ENCODE measurements around the gene SDHB. TPM values are rescaled to one million over a fixed set of nuclear protein-coding genes. Genes with fewer than 3 reads are reported as not detected.
A peak's percentile ranks its signal among the peaks of the same experiment; 100 is the strongest.

The SDHB gene
- total RNA-seq: 165 and 183 TPM in 2 replicates
- polyA plus RNA-seq (2012): 109 TPM

- peak; percentile 98 for DNase-seq (ENCODE audit: low read depth)
These were observed at the start of gene SDHB for GRCh38 chr1:17053685-17054410. TSS of gene SDHB (minus strand) at chr1:17054032. CDS start at chr1:17054019, 13 bp downstream.

DNA sequence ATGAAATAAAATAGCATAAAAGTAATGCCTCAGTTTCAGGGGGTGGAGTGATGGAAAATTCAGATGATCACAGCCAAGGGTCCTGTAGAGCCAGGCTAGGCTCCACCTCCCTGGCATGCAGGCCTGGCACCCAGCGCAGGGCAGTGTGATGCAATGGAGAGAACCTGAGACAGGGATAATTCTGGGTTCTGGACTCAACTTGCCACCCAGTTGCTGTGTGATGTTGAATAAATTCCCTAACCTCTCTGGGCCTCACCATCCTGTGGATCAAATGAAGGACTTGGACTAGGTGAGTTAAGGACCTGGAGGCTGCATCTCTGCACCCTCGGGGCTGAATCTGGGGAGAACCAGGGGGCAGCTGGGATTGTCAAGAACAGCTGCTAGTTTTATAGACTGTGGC is 48.4 kb upstream of the SDHB start:
- no peak for DNase-seq (ENCODE audit: low read depth)

- DNase-seq (ENCODE audit: low read depth): no peak
These were observed 47.4 kb upstream of the SDHB start for GRCh38 chr1:17101261-17101660.

DNA sequence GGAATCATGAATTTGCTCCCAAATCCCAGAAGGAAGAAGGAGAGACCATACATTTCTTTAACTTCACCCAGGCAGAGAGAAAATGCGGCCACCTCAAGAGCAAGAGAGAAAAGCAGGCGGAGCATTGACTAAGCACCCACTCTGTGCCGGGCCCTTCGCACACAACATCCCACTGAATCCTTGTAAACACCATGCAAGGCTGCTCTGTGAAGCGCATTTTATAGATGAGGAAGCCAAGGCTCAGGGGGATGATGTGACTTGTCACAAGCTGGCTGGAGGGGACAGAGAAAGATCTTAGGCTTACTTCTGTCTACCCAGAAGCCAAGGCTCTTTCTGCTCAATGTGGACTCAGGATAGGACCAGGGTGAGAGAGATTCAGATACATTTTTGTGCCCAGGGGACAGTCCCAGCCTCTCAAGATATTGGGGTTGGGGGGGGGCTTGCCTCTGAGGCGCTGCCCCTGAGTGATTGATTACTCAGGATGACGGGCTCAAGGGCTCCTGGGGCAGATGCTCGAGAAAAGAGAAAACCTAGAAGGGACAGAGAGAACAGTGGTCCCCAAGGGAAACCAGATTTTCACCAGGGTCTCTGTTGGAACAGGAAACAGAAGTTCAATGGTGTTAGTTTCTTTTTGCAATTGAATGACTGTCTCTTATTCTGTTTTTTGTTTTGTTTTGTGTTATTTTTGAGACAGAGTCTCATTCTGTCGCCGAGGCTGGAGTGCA is 45.9 kb upstream of the SDHB start:
- no peak for DNase-seq (ENCODE audit: low read depth)

DNA sequence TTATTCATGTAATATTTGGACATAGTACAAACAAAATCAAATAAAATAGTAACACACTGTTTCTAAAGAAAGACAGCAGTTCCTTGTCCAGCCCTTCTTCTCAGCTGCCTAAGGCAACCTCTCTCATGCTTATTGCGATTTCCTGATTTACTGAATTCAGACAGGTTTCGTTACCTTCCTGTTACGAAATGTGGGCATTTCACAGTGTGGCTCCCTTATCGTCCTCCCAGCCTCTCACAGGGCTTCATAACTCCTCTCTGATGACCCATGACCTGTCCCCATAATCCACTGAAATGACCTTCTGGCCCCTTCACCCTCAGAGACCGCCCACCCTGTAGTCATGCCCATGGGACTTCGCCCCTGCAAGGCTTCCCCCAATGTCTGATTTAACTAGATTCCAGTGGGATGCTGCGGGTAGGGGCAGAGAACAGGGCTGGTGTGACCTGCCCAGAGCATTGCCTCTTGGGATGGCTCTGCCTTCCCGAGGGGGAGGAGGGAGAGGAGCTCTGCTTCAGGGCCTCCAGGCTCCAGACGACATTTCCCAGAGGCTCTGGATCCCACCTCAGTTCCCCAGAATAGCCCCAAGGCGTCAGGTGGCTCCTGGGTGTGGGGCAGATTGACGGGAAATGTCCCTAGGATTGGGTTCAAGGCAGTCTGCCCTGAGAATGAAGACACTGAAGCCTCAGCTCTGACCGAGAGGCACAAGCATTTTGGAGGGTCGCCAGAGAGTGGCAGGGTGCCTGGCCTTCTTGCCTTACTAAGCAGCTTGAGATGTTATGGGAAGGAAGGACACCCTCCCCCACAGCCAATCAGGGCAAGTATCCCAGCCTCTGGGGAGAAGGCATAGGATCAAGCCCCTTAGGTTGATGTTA is 44.9 kb upstream of the SDHB start:
- peak; percentile 90 for DNase-seq (ENCODE audit: low read depth)

- DNase-seq (ENCODE audit: low read depth): no peak
These were observed 44.0 kb upstream of the SDHB start for GRCh38 chr1:17097787-17098186.

- DNase-seq (ENCODE audit: low read depth): no peak
These were observed 43.3 kb upstream of the SDHB start for GRCh38 chr1:17097147-17097546.

DNA sequence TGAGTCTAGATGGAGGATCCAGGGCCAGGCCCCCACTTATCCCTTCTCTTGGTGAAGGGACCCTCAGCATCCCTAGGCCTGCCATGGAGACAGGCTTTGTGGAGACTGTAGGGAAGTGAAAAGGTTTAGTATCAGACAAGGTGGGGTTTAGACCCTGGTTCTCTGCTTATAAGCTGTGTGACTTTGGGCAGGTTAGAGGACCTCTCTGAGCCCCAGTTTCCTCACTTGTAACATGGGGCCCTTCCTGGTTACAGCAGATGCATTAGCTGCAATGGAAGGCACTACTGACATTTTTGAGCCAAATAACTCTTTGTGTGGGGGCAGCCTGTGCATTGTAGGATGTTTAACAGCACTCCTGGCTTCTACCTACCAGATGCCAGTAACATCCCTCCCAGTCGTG is 42.8 kb upstream of the SDHB start:
- no peak for DNase-seq (ENCODE audit: low read depth)

DNA sequence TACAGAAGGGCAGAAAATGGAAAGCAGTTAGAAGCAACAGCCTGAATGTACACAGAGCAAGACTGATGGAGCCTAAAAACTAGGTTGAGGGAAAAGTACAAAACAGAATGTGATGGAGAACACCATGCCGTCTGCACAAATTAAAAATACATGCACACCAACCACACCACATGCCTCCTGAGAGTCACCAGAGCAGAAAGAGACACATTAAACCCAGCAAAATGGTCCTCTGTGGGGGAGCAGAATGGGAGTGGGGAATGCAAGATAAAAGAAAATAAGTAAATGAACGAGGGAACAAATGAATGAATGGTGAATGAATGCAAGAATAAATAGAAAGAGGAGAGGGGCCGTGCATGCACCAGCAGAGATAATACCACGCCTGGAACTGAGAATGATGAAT is 41.3 kb upstream of the SDHB start:
- DNase-seq (ENCODE audit: low read depth): no peak

DNA sequence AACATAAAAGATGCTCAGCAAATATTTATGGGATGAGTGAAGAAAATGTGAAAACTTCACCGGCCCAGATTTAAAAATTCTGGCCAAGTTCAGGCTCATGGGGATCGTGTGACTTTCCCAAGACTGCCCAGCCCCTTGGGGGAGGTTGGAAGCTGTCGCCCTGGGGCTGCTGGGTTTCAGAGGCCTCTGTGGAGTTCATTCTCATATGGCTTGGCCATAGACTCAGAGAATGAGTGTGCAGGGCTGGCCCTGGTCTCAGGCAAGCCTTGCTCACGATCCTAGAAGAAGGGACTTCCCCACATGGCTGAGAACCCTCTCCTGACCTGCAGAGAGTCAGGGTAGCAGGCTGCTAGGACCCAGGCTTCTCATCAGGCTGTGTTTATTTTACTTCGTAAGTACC is 40.8 kb upstream of the SDHB start:
- no peak for DNase-seq (ENCODE audit: low read depth)

DNA sequence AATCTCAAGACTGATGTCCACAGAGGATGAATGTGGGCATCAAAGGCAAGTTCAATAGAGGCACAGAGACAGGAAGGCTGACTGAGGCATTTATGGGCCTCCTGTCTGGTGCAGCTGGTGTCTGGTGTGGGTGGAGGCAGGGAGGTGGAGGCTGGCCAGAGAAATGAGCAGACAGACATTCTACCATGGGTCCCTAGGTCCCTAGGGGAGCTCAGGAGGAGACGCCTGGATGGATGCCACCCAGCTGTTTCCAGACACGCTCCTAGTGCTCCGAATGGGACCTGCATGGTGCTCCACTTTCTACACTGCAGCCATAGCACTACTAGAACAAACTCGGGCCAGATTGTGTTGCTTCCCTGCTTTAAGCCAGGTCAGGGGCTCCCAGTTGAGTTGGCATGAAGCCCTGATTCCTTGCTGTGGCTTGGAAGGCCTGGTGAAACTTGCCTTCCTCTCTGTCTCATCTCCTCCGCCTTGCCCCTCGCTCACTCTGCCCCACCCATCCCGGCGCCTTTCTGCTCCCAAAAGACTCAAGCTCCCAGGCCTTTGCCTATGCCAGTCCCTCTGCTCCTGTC is 40.1 kb upstream of the SDHB start:
- DNase-seq (ENCODE audit: low read depth): no peak

DNA sequence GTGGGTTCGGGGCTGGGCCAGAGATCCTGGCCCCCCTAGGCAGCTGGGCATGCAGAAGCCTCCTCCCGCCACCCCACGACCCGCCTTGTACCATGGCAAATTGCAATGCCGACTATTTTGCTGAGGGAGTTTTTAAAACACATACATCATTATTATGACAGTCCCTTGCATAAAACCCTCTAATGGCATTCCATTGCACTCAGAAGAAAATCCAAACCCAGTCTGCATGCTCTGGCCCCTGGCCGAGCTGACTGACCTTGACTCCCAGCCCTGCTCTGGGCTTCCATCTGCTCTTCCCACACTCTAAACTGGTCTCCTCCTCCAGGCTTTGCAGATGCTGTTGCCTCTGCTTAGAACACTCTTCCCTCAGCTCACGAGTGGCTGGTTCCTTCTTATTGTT is 37.4 kb upstream of the SDHB start:
- DNase-seq (ENCODE audit: low read depth): no peak

GRCh38 chr1:17089506-17089905 is 35.7 kb upstream of the SDHB start:
- no peak for DNase-seq (ENCODE audit: low read depth)

- DNase-seq (ENCODE audit: low read depth): no peak
These were observed 32.9 kb upstream of the SDHB start for GRCh38 chr1:17086751-17087150.

- peak; percentile 72 for DNase-seq (ENCODE audit: low read depth)
These were observed 31.0 kb upstream of the SDHB start for GRCh38 chr1:17084787-17085186.

GRCh38 chr1:17082761-17083160 is 28.9 kb upstream of the SDHB start:
- DNase-seq (ENCODE audit: low read depth): no peak

- DNase-seq (ENCODE audit: low read depth): peak; percentile 88
These were observed 27.6 kb upstream of the SDHB start for GRCh38 chr1:17081439-17081838.

DNA sequence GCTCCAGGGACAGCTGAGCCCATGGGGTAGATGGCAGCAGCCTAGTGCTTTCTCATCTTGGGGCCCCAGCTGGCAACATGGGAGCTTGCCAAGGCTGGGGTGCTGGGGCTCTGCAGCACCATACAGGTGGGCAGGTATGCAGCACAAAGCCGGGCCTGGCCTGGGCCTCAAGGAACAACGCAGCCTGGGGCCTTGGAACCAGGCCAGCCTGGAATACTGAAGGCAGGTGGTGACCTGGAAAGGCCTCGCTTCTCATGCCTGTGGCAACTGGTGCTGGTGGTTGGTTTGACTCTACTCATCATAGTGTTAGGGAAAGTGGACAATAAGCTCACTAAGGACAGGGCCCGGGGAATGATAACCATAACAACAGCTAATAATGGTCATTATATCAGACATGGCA is 27.0 kb upstream of the SDHB start:
- DNase-seq (ENCODE audit: low read depth): peak; percentile 92

DNA sequence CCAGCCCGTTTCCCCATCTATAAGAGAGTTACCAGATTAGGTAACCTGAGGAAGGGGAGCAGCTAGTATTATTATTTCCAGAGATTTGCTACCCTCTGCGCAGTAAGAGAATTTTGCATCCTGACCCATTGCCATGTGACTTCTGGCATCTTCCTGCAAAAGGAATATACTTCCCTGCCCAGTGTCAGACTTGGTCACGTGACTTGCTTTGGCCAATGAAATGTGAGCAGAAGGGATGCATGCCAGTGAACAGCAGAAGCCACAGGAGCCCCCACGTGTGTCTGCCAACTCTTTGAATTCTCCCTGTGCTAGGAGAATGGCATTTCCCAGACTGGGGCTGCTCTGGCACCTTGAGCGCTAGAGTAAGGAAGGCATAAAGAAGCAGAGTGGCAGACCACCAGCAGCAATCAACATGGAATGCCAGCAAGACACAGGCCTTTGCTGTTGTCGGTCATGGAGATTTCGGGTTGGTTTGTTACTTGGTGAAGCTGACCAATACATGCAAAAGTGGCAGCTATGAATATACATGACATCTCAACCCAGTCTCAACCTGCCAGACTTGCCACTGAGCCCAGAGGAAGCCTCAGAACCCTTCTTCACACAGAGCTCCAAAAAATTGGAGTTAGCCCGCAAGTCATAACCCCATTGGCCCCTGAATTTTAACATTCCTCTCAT is 26.4 kb upstream of the SDHB start:
- no peak for DNase-seq (ENCODE audit: low read depth)

DNA sequence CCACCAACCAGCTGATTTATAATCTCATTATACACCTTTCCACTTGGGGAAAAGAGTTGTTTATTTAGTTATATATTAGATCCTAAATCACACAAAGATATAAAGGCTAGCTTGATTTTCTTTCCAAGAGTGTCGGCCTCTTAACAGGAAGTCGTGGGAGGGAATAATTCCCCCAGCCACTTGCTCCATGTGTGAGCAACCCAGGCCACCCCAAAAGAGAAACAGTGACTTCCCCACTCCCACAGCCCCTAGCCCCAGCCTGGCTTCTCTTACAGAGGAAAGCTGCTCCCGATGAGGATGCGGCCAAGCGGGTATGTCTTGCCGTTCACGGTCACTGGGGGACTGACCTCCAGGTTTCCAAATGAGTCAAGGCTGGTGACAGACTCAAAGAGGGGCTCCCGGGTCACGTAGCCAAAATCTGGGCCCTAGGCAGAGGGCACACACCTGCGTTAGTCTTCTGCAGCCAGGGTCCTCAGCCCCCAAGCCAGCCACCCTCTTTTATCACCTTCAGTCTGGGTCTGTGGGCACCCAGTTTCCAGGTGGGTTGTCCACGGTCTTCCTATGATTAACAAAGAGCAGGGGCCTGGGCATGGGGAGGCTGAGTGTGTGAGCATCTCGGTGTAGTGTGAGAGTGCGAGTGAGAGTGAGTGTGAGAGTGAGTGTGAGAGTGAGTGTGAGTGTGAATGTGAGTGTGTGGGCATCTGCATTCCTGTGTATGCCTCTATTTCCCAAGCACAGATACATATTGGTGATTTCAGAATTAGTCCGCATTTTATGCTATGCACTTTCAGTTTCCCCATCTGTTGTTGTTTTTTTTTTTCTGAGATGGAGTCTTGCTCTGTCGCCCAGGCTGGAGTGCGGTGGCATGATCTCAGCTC is 25.4 kb upstream of the SDHB start:
- DNase-seq (ENCODE audit: low read depth): no peak

Data from myocyte (in vitro differentiated cells).